Hepatocyte (in vitro differentiated cells): ENCODE measurements around the gene C7orf25.

ENCODE experiments used
- EZH2phosphoT487 ChIP-seq: fragments of 200-600 bp; sonication (generic); IDR thresholded peaks from one replicate; pipeline ENCODE4 v1.6.1; 2018; ENCODE audit warnings: antibody characterized with exemption, mild to moderate bottlenecking, low read depth, moderate library complexity; ENCODE audit not compliant: unreplicated experiment, severe bottlenecking
- TF ChIP-seq, protein P1 (sequence below): fragments of 200-600 bp; sonication (generic); IDR thresholded peaks from 2 replicates; pipeline ENCODE4 v1.5.1; 2016; ENCODE audit warnings: antibody characterized with exemption, mild to moderate bottlenecking; ENCODE audit not compliant: poor library complexity

- TF ChIP-seq, protein P1, sequence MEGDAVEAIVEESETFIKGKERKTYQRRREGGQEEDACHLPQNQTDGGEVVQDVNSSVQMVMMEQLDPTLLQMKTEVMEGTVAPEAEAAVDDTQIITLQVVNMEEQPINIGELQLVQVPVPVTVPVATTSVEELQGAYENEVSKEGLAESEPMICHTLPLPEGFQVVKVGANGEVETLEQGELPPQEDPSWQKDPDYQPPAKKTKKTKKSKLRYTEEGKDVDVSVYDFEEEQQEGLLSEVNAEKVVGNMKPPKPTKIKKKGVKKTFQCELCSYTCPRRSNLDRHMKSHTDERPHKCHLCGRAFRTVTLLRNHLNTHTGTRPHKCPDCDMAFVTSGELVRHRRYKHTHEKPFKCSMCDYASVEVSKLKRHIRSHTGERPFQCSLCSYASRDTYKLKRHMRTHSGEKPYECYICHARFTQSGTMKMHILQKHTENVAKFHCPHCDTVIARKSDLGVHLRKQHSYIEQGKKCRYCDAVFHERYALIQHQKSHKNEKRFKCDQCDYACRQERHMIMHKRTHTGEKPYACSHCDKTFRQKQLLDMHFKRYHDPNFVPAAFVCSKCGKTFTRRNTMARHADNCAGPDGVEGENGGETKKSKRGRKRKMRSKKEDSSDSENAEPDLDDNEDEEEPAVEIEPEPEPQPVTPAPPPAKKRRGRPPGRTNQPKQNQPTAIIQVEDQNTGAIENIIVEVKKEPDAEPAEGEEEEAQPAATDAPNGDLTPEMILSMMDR, result no peak
- no peak for TF ChIP-seq EZH2phosphoT487
Observed at GRCh38 chr7:42931834-42932651, 20.2 kb upstream of the C7orf25 start, which contains the start of the genes MRPL32 and PSMA2.
